Right ventricle myocardium inferior (tissue), 1 donor: ENCODE measurements around the gene CTSD. TPM values are rescaled to one million over a fixed set of nuclear protein-coding genes. Genes with fewer than 3 reads are reported as not detected.
A peak's percentile ranks its signal among the peaks of the same experiment; 100 is the strongest.
"Not testable (repeated sequence)": the region's sequence is repeated elsewhere in the genome, so short reads cannot be mapped to it uniquely, and the experiment has no call there.

Source experiments
- ATAC-seq: fragments of 200-7000 bp; cut with Tn5 transposase; one replicate; pipeline ENCODE4 v1.9.1; 2020; ENCODE audit warnings: mild to moderate bottlenecking, moderate library complexity
- DNase-seq: peaks from one replicate; pipeline ENCODE4 v3.0.0; 2021; ENCODE audit errors: missing footprints
- intact Hi-C: fragments of 100-400 bp; cut with DNase I; formaldehyde crosslinking; loops from one replicate; pipeline ENCODE4 v1.11.0; 2022
- total RNA-seq: library from RNA; stranded (reverse); fragmentation: NEBNext Ultra II Directional; extraction: Animal tissue kit (Norgen Biotek cat#: 25700); gene quantifications from one replicate; pipeline ENCODE4 v1.2.1, GENCODE V29; 2021
- donor health status: DM: no; HTN: yes; CAD: no; lungs with severe emphysema.

CTSD gene
- total RNA-seq, 1 donor from 2014 or later: 957 TPM

- ATAC-seq (peak; percentile 50), DNase-seq (peak; percentile 80)
- intact Hi-C loops: no loop called here
Measured at GRCh38 chr11:1772270-1773130, 8.8 kb upstream of the CTSD start.

GRCh38 chr11:1771700-1772099 lies 8.0 kb upstream of the CTSD start:
- intact Hi-C loops: no loop called here
- DNase-seq: peak; percentile 74
- ATAC-seq: no peak

- DNase-seq: peak; percentile 53
- no peak for ATAC-seq
- intact Hi-C loops: no loop called here
Measured at GRCh38 chr11:1771273-1771672, 7.5 kb upstream of the CTSD start.

- DNase-seq (peak; percentile 62), ATAC-seq (no peak)
- intact Hi-C loops: no loop called here
Measured at GRCh38 chr11:1770528-1770927, 6.8 kb upstream of the CTSD start.

GRCh38 chr11:1770061-1770460 lies 6.3 kb upstream of the CTSD start:
- DNase-seq (no peak), ATAC-seq (no peak)
- intact Hi-C loops: no loop called here

GRCh38 chr11:1769304-1769936 lies 5.7 kb upstream of the CTSD start:
- DNase-seq, intact Hi-C loops, ATAC-seq: not testable (repeated sequence)

- no peak for ATAC-seq
- intact Hi-C loops: no loop called here
- no peak for DNase-seq
Measured at GRCh38 chr11:1768141-1768469, 4.4 kb upstream of the CTSD start.

- peak; percentile 52 for DNase-seq
- no peak for ATAC-seq
- intact Hi-C loops: no loop called here
Measured at GRCh38 chr11:1767399-1768140, 3.8 kb upstream of the CTSD start.

- DNase-seq (no peak), ATAC-seq (no peak)
- intact Hi-C loops: no loop called here
Measured at GRCh38 chr11:1766719-1767398, 3.1 kb upstream of the CTSD start.

- intact Hi-C loops: no loop called here
- no peak for ATAC-seq
- peak; percentile 46 for DNase-seq
Measured at GRCh38 chr11:1765871-1766718, 2.4 kb upstream of the CTSD start.

GRCh38 chr11:1763336-1763795 lies 361 bp downstream of the CTSD start:
- intact Hi-C loops: loop anchor here (5.0 kb wide), 1 partner anchor 46 kb away; no protein-coding TSS in a partner anchor
- DNase-seq (no peak), ATAC-seq (no peak)

GRCh38 chr11:1762537-1763302 lies 1.0 kb downstream of the CTSD start:
- DNase-seq: peak; percentile 70
- no peak for ATAC-seq
- intact Hi-C loops: loop anchor here (5.0 kb wide), 1 partner anchor 45 kb away; no protein-coding TSS in a partner anchor

- intact Hi-C loops: loop anchor here (5.0 kb wide), 1 partner anchor 45 kb away; no protein-coding TSS in a partner anchor
- DNase-seq (peak; percentile 48), ATAC-seq (no peak)
Measured at GRCh38 chr11:1761857-1762536, 1.7 kb downstream of the CTSD start.

GRCh38 chr11:1761110-1761856 lies 2.4 kb downstream of the CTSD start:
- no peak for ATAC-seq
- peak; percentile 68 for DNase-seq

GRCh38 chr11:1760351-1761109 lies 3.2 kb downstream of the CTSD start:
- DNase-seq: peak; percentile 95
- intact Hi-C loops: loop anchor here (5.0 kb wide), 1 partner anchor 43 kb away; no protein-coding TSS in a partner anchor
- peak; percentile 67 for ATAC-seq

More at GRCh38 chr11:1761110-1761856, 2.4 kb downstream of the CTSD start:
- intact Hi-C loops: loop anchor here (5.0 kb wide), 1 partner anchor 44 kb away; no protein-coding TSS in a partner anchor
